ENCODE results near the gene PCDH9. TPM values are rescaled to one million over a fixed set of nuclear protein-coding genes. Genes with fewer than 3 reads are reported as not detected.

The PCDH9 gene
- total and polyA plus RNA-seq, 2 experiments from 2014 or later, result 0.56 to 0.76 TPM

GRCh38 chr13:66409542-66409941, 820.6 kb downstream of the PCDH9 start:
- no peaks in the 10 kb centered on the region for H3K9me2 ChIP-seq (ENCODE audit: insufficient read depth)
- no peaks in the 10 kb centered on the region for H3K9me3 ChIP-seq (ENCODE audit: low read depth)
- H2AFZ ChIP-seq, result no peak overlapping the region
- H3K4me2 ChIP-seq (ENCODE audit: unreplicated experiment), result no peak overlapping the region
- DNase-seq, result no peak
- TF ChIP-seq EZH2phosphoT487 (IDR thresholded peaks at IDR 0.05; ENCODE audit: insufficient read depth, low read depth), result no peak
- TF ChIP-seq EZH2 (IDR thresholded peaks at IDR 0.05; ENCODE audit: insufficient read depth, poor library complexity, severe bottlenecking), result no peak
- no peak overlapping the region for H3K27ac ChIP-seq
- in situ Hi-C loops (cut with MboI), result no loop called here
- no peaks in the 10 kb centered on the region for H3K79me2 ChIP-seq (ENCODE audit: insufficient read depth)
- H4K20me1 ChIP-seq (ENCODE audit: insufficient read depth), result no peaks in the 10 kb centered on the region
- no peak overlapping the region for H3K4me3 ChIP-seq
- no peaks in the 10 kb centered on the region for H3K36me3 ChIP-seq (ENCODE audit: low read depth)
- no peaks in the 10 kb centered on the region for H3K27me3 ChIP-seq (replicated peaks; ENCODE audit: insufficient read depth)
- WGBS, 2 experiments (ENCODE audit: low coverage in 1 of 2, low lambda C conversion rate in 2 of 2, missing lambda C conversion rate in 2 of 2), result 21 to 34% methylated on average over 3 of the region's 3 CpGs
- H3K9ac ChIP-seq, result no peak overlapping the region
- no peaks in the 10 kb centered on the region for H3F3A ChIP-seq (ENCODE audit: insufficient read depth)
- no peaks in the 10 kb centered on the region for H3K4me1 ChIP-seq (ENCODE audit: insufficient read depth)

- in situ Hi-C loops (cut with MboI), result no loop called here
- H3K4me1 ChIP-seq (ENCODE audit: insufficient read depth), result no peaks in the 10 kb centered on the region
- H3K27ac ChIP-seq, result no peak overlapping the region
- no peak overlapping the region for H3K4me3 ChIP-seq
- 8 to 14% methylated on average over 4 of the region's 4 CpGs for WGBS, 2 experiments (ENCODE audit: low coverage in 1 of 2, low lambda C conversion rate in 2 of 2, missing lambda C conversion rate in 2 of 2)
- TF ChIP-seq EZH2phosphoT487 (IDR thresholded peaks at IDR 0.05; ENCODE audit: insufficient read depth, low read depth) (no peak), EZH2 (IDR thresholded peaks at IDR 0.05; ENCODE audit: insufficient read depth, poor library complexity, severe bottlenecking) (no peak)
- H3K9me3 ChIP-seq (ENCODE audit: low read depth), result no peaks in the 10 kb centered on the region
- H3K9ac ChIP-seq, result no peak overlapping the region
- DNase-seq, result no peak
- no peaks in the 10 kb centered on the region for H3K9me2 ChIP-seq (ENCODE audit: insufficient read depth)
- H3K79me2 ChIP-seq (ENCODE audit: insufficient read depth), result no peaks in the 10 kb centered on the region
- H3F3A ChIP-seq (ENCODE audit: insufficient read depth), result no peaks in the 10 kb centered on the region
- H3K27me3 ChIP-seq (replicated peaks; ENCODE audit: insufficient read depth), result no peaks in the 10 kb centered on the region
- H2AFZ ChIP-seq, result no peak overlapping the region
- H3K36me3 ChIP-seq (ENCODE audit: low read depth), result no peaks in the 10 kb centered on the region
- H4K20me1 ChIP-seq (ENCODE audit: insufficient read depth), result no peaks in the 10 kb centered on the region
- H3K4me2 ChIP-seq (ENCODE audit: unreplicated experiment), result no peak overlapping the region
Measured at GRCh38 chr13:66407128-66407527, 823.0 kb downstream of the PCDH9 start.

- in situ Hi-C loops (cut with MboI), result no loop called here
- Histone ChIP-seq H3K9ac (no peak overlapping the region), H3K9me3 (ENCODE audit: low read depth) (no peaks in the 10 kb centered on the region), H3K79me2 (ENCODE audit: insufficient read depth) (no peaks in the 10 kb centered on the region), H3K4me2 (ENCODE audit: unreplicated experiment) (no peak overlapping the region), H3K27me3 (replicated peaks; ENCODE audit: insufficient read depth) (no peaks in the 10 kb centered on the region), H3F3A (ENCODE audit: insufficient read depth) (no peaks in the 10 kb centered on the region), H3K9me2 (ENCODE audit: insufficient read depth) (no peaks in the 10 kb centered on the region), H3K36me3 (ENCODE audit: low read depth) (no peaks in the 10 kb centered on the region), H3K27ac (no peak overlapping the region), H4K20me1 (ENCODE audit: insufficient read depth) (no peaks in the 10 kb centered on the region), H3K4me3 (no peak overlapping the region), H3K4me1 (ENCODE audit: insufficient read depth) (no peaks in the 10 kb centered on the region), H2AFZ (no peak overlapping the region)
- no peak for DNase-seq
- 10 to 12% methylated on average over 6 of the region's 6 CpGs for WGBS, 2 experiments (ENCODE audit: low coverage in 1 of 2, low lambda C conversion rate in 2 of 2, missing lambda C conversion rate in 2 of 2)
- TF ChIP-seq EZH2phosphoT487 (IDR thresholded peaks at IDR 0.05; ENCODE audit: insufficient read depth, low read depth) (no peak), EZH2 (IDR thresholded peaks at IDR 0.05; ENCODE audit: insufficient read depth, poor library complexity, severe bottlenecking) (no peak)
Measured at GRCh38 chr13:66405908-66406802, 824.0 kb downstream of the PCDH9 start.

DNA sequence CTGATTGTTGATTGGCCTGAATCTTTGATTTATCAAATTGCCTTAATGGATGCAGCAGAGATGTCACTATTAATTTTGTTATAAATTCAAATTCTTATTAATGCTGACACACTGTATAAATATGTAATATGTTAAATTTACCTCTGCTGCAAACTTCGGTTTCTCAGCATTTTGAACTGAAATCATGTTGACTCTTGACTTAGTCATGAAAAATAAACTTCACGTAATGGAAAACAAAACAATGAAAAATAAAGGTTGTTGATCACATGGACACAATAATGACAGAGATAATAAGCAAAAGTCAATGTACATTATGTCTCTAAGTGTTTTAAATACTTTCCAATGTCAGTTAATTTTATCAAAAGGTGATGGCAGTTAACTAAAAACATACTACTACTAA, 827.6 kb downstream of the PCDH9 start:
- H2AFZ ChIP-seq, result no peak overlapping the region
- no peaks in the 10 kb centered on the region for H3K4me1 ChIP-seq (ENCODE audit: insufficient read depth)
- no peaks in the 10 kb centered on the region for H3K36me3 ChIP-seq (ENCODE audit: low read depth)
- no peak overlapping the region for H3K27ac ChIP-seq
- no peaks in the 10 kb centered on the region for H3K9me3 ChIP-seq (ENCODE audit: low read depth)
- no peaks in the 10 kb centered on the region for H3F3A ChIP-seq (ENCODE audit: insufficient read depth)
- in situ Hi-C loops (cut with MboI), result no loop called here
- H3K27me3 ChIP-seq (replicated peaks; ENCODE audit: insufficient read depth), result no peaks in the 10 kb centered on the region
- DNase-seq, result no peak
- H3K4me2 ChIP-seq (ENCODE audit: unreplicated experiment), result no peak overlapping the region
- H3K79me2 ChIP-seq (ENCODE audit: insufficient read depth), result no peaks in the 10 kb centered on the region
- H3K9ac ChIP-seq, result no peak overlapping the region
- H3K4me3 ChIP-seq, result no peak overlapping the region
- 28 to 33% methylated on average over 2 of the region's 2 CpGs for WGBS, 2 experiments (ENCODE audit: low coverage in 1 of 2, low lambda C conversion rate in 2 of 2, missing lambda C conversion rate in 2 of 2)
- H3K9me2 ChIP-seq (ENCODE audit: insufficient read depth), result no peaks in the 10 kb centered on the region
- no peaks in the 10 kb centered on the region for H4K20me1 ChIP-seq (ENCODE audit: insufficient read depth)
- no peak for TF ChIP-seq EZH2phosphoT487 (IDR thresholded peaks at IDR 0.05; ENCODE audit: insufficient read depth, low read depth)
- no peak for TF ChIP-seq EZH2 (IDR thresholded peaks at IDR 0.05; ENCODE audit: insufficient read depth, poor library complexity, severe bottlenecking)
